Panc1 (cell line): ENCODE results near the gene ZFP3. TPM values are rescaled to one million over a fixed set of nuclear protein-coding genes. Genes with fewer than 3 reads are reported as not detected.
"Not testable (repeated sequence)": the region's sequence is repeated elsewhere in the genome, so short reads cannot be mapped to it uniquely, and the experiment has no call there.

Experiments used
- ATAC-seq: fragments of 200-7000 bp; cut with Tn5 transposase; 2 replicates; pipeline ENCODE4 v1.9.1; 2020; ENCODE audit warnings: mild to moderate bottlenecking, moderate library complexity
- BruUV-seq: library from RNA; stranded (reverse); fragments of 400-500 nt; replicated peaks from 2 replicates; lab custom pipeline; 2021; lab: Mats Ljungman, UMichigan
- CTCF ChIA-PET: fragments of 300-600 bp; sonication (Branson Sonifier 250); formaldehyde crosslinking; loops from one replicate; lab custom pipeline; 2022; ENCODE audit warnings: antibody characterized with exemption; lab: Charles Lee
- POLR2A ChIA-PET: fragments of 300-600 bp; sonication (Branson Sonifier 250); formaldehyde crosslinking; loops from one replicate; lab custom pipeline; 2022; ENCODE audit warnings: antibody characterized with exemption; lab: Charles Lee
- DNase-seq: peaks from one replicate; pipeline ENCODE4 v3.0.0-alpha.2; 2010; ENCODE audit warnings: low read depth, low spot score
- H3K27ac ChIP-seq: 2 replicates; pipeline ENCODE4 v1.5.1; 2011; ENCODE audit warnings: mild to moderate bottlenecking, low read length, inconsistent platforms
- H3K27me3 ChIP-seq: fragments of 200-500 bp; sonication (Bioruptor generic); 2 replicates; pipeline ENCODE4 v1.6.0; 2014; ENCODE audit warnings: low read length, inconsistent platforms; ENCODE audit not compliant: control insufficient read depth, insufficient read depth
- H3K36me3 ChIP-seq: fragments of 200-500 bp; sonication (Bioruptor generic); 2 replicates; pipeline ENCODE4 v1.5.1; 2014; ENCODE audit warnings: inconsistent platforms, mild to moderate bottlenecking, low read length, moderate library complexity; ENCODE audit not compliant: control insufficient read depth, insufficient read depth
- H3K4me1 ChIP-seq: 2 replicates; pipeline ENCODE4 v1.5.1; 2011; ENCODE audit warnings: inconsistent platforms, mild to moderate bottlenecking, low read length, moderate library complexity; ENCODE audit not compliant: control insufficient read depth, insufficient read depth
- H3K4me3 ChIP-seq, 2 experiments: 2 replicates each; pipeline ENCODE4 v1.5.1; 2011 to 2012; ENCODE audit warnings: low read depth in 2 of 2, low read length in 2 of 2, mild to moderate bottlenecking in 2 of 2, inconsistent platforms in 1 of 2, moderate library complexity in 1 of 2
- H3K9me3 ChIP-seq: fragments of 200-500 bp; sonication (Bioruptor generic); 2 replicates; pipeline ENCODE4 v1.5.1; 2014; ENCODE audit warnings: low read depth, mild to moderate bottlenecking, inconsistent platforms, low read length, moderate library complexity; ENCODE audit not compliant: control insufficient read depth, insufficient read depth
- TCF7L2 ChIP-seq: IDR thresholded peaks from 2 replicates; pipeline ENCODE4 v1.6.1; 2011; ENCODE audit warnings: mild to moderate bottlenecking, low read depth, low read length, inconsistent platforms
- in situ Hi-C: cut with HindIII; loops from 2 replicates; pipeline ENCODE4 v1.10.0; 2016; ENCODE audit warnings: low sequenced_read_pairs, low pct_unique_long_range_greater_than_20kb
- intact Hi-C: fragments of 100-400 bp; cut with micrococcal nuclease; formaldehyde crosslinking; loops from one replicate; pipeline ENCODE4 v1.10.0; 2022; ENCODE audit not compliant: unreplicated experiment
- total RNA-seq: library from RNA; stranded (reverse); gene quantifications from one replicate; pipeline ENCODE4 v1.2.1, GENCODE V29; 2021; ENCODE audit not compliant: unreplicated experiment
- TF ChIP-seq, protein P1 (sequence below), 2 experiments: IDR thresholded peaks; 2 replicates each; pipeline ENCODE4 v1.6.1; 2011 to 2012; ENCODE audit warnings: low read depth in 2 of 2, control low read depth in 1 of 2, low read length in 1 of 2, mild to moderate bottlenecking in 1 of 2, moderate library complexity in 1 of 2; ENCODE audit not compliant: insufficient read depth in 1 of 2

Gene ZFP3
- total RNA-seq, 1 experiment from 2014 or later: not detected

DNA sequence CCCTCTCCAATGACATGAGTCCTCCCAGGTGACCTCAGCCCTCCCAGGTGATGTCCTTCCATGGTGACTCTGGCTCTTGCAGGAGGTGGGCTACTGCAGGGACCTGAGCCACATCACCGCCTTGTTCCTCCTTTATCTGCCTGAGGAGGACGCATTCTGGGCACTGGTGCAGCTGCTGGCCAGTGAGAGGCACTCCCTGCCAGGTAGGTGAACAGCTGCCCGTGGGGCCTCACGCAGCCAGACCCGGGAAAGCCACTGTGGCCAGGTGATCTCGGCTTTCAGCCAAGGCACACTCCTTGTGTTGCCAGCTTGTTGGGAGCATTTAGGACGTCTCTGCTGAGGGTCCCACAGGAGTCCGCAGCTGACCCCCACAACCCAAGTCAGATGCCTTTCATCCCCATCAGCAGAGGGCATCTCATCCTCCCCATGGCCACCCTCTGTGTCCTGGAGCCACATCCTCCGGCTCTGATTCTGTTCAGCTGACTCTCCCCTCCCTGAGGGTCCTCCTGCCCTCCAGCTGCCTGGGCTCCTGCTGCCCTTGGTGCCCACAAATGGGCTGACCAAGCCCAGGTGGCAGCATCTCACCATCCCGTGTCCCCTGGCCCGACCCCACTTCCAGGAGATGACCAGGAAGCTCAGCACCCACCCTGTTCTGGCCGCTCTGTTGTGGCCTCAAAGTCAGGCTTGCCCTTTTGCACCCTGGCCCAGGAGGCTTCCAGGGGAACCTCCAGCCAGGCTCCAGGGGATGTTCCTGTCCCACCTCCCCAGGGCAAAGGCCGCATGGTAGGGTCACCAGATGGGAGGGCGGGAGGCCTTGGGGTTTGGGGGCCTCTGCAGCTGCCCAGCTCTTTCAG lies 57.7 kb downstream of the ZFP3 start:
- Histone ChIP-seq H3K36me3 (no peaks in the 10 kb centered on the region), H3K27ac (no peak overlapping the region), H3K4me3 (no peak overlapping the region), H3K9me3 (no peaks in the 10 kb centered on the region), H3K4me1 (no peaks in the 10 kb centered on the region), H3K27me3 (no peaks in the 10 kb centered on the region)
- ChIA-PET POLR2A (no interaction called here), CTCF (no interaction called here)
- BruUV-seq: no TSS peak
- in situ Hi-C loops: no loop called here
- ATAC-seq (no peak), DNase-seq (no peak)
- TF ChIP-seq TCF7L2: no peak
- TF ChIP-seq, protein P1, sequence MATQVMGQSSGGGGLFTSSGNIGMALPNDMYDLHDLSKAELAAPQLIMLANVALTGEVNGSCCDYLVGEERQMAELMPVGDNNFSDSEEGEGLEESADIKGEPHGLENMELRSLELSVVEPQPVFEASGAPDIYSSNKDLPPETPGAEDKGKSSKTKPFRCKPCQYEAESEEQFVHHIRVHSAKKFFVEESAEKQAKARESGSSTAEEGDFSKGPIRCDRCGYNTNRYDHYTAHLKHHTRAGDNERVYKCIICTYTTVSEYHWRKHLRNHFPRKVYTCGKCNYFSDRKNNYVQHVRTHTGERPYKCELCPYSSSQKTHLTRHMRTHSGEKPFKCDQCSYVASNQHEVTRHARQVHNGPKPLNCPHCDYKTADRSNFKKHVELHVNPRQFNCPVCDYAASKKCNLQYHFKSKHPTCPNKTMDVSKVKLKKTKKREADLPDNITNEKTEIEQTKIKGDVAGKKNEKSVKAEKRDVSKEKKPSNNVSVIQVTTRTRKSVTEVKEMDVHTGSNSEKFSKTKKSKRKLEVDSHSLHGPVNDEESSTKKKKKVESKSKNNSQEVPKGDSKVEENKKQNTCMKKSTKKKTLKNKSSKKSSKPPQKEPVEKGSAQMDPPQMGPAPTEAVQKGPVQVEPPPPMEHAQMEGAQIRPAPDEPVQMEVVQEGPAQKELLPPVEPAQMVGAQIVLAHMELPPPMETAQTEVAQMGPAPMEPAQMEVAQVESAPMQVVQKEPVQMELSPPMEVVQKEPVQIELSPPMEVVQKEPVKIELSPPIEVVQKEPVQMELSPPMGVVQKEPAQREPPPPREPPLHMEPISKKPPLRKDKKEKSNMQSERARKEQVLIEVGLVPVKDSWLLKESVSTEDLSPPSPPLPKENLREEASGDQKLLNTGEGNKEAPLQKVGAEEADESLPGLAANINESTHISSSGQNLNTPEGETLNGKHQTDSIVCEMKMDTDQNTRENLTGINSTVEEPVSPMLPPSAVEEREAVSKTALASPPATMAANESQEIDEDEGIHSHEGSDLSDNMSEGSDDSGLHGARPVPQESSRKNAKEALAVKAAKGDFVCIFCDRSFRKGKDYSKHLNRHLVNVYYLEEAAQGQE (IDR thresholded peaks at IDR 0.05; ENCODE audit: insufficient read depth in 1 of 2, low read depth in 2 of 2, low read length in 1 of 2): no peak
- intact Hi-C loops: no loop called here

DNA sequence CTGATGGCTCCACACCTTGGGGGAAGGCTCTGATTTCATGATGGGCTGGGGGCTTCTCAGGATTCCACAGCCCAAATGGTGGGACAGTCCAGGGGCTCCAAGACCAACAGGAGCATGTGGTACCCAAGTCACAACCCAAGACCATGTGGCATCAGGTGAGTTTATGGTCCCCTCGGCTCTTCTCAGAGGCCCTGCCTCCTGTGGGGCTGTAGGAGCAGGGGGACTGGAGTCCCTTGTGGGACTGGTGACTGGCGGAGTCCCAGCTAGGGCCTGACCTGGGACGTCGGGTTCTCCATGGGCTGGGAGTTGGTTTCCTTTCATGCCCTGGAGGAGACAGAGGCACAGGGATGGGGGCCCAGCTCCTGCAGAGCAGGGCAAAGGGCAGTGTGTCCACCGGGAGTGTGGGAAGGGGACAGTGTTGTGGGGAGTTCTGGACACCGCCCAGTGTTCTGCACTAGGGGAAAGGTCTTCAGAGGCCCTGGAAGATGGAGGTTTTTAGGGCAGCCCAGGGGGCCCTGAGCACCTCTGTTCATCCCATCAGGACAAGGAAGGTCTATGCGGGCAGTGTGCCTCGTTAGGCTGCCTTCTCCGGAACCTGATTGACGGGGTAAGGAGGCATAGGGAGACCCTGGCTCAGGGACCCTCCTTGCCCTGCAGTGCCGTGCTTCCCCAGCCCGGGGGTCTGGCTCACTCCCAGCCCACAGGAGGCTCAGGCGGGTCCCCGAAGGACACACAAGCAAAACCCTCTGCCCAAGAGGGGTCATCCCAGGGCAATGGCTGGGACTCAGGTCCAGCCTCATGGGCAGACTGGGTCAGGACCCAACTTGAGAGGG lies 58.5 kb downstream of the ZFP3 start:
- POLR2A ChIA-PET, ATAC-seq, DNase-seq, H3K9me3 ChIP-seq, CTCF ChIA-PET, intact Hi-C loops, H3K27ac ChIP-seq, H3K27me3 ChIP-seq, BruUV-seq, in situ Hi-C loops, H3K36me3 ChIP-seq, H3K4me1 ChIP-seq, H3K4me3 ChIP-seq: not testable (repeated sequence)

DNA sequence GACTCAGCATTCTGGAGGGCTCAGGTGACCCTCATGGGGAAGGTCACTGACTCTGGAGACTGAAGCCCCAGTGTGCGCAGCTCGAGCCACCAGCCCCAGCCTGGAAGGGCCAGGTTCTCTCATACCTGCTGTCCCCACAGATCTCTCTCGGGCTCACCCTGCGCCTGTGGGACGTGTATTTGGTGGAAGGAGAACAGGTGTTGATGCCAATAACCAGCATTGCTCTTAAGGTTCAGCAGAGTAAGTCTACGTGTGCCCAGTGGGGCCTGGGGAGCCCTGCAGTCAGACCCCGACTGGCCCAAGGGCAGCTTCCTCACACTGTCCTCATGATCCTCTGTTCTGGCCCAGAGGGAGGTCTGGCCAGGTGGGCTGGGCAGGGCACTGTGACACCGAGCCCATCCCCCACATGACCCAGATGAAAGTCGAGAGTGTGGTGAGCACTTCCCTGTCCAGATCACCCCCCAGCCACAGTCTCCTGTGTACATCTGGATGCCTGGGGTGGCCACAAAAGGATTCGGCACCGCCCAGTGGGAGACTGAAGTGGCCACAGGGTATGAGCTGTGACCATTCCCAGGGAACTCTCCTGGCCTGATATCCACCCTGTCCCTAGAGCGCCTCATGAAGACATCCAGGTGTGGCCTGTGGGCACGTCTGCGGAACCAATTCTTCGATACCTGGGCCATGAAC lies 59.4 kb downstream of the ZFP3 start:
- in situ Hi-C loops, ATAC-seq, BruUV-seq, H3K27ac ChIP-seq, H3K9me3 ChIP-seq, H3K4me1 ChIP-seq, H3K36me3 ChIP-seq, H3K27me3 ChIP-seq, H3K4me3 ChIP-seq, POLR2A ChIA-PET, intact Hi-C loops, CTCF ChIA-PET, DNase-seq: not testable (repeated sequence)

GRCh38 chr17:5138198-5138544 lies 59.9 kb downstream of the ZFP3 start:
- BruUV-seq, H3K27ac ChIP-seq, in situ Hi-C loops, H3K9me3 ChIP-seq, H3K27me3 ChIP-seq, POLR2A ChIA-PET, DNase-seq, H3K4me1 ChIP-seq, CTCF ChIA-PET, intact Hi-C loops, H3K4me3 ChIP-seq, H3K36me3 ChIP-seq, ATAC-seq: not testable (repeated sequence)
